Measurements from ENCODE around the gene CHMP4B. TPM values are rescaled to one million over a fixed set of nuclear protein-coding genes. Genes with fewer than 3 reads are reported as not detected.

Gene CHMP4B
- total and polyA plus RNA-seq, 2 experiments from 2014 or later: 5.5 to 48.2 TPM

DNA sequence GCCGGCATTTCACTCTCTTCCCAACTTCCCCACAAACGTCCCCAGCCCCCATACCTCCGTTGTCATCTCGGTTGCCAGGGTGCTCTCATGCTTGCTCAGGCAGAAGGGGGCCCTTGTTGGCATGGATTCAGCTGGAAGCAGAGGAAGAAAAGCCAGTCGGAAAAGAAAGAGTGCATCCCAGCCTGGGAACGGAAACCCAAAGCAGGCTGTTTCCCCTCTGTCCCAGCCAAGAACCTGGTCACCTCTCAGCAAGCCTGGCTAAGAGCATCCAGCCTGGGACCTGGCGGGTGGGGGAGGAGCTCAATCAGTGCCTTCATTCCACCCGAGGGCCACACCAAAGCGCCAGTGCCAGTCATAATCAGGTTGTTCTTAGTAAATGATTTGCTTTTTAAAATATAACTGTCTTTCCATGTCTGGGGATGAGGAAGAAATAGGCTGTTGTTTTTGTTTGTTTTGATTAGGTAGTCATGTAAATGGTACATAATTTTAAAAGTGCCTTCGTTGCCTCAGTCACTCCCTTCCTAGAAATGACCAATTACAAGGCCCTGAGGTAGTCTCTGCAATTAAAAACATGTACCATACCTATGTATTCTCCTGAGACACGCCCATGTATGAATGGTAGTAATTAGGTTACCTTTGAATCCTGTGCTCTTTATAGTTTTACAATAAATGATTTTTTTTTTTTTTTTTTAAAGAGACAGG lies 21.1 kb downstream of the CHMP4B start:
- H3K4me2 ChIP-seq (ENCODE audit: unreplicated experiment): no peak overlapping the region
- peaks cover 100% of the 10 kb centered on the region for H3K79me2 ChIP-seq (ENCODE audit: insufficient read depth)
- H3F3A ChIP-seq (ENCODE audit: insufficient read depth): 0 out of 2 replicates have a peak, but pooled peaks cover 10% of the 10 kb centered on the region
- in situ Hi-C loops (cut with MboI): no loop called here
- H3K36me3 ChIP-seq (ENCODE audit: low read depth): no peaks in the 10 kb centered on the region; the same call in 1 of the 2 replicates
- H2AFZ ChIP-seq: no peak overlapping the region
- no peak for DNase-seq
- H3K27ac ChIP-seq: no peak overlapping the region
- no peak overlapping the region for H3K4me3 ChIP-seq
- H3K9ac ChIP-seq: no peak overlapping the region
- H4K20me1 ChIP-seq (ENCODE audit: insufficient read depth): peaks cover 56% of the 10 kb centered on the region
- no peaks in the 10 kb centered on the region for H3K9me3 ChIP-seq (ENCODE audit: low read depth)
- peaks cover 12% of the 10 kb centered on the region; the same call in 1 of the 2 replicates for H3K4me1 ChIP-seq (ENCODE audit: insufficient read depth)
- TF ChIP-seq EZH2 (IDR thresholded peaks at IDR 0.05; ENCODE audit: insufficient read depth, poor library complexity, severe bottlenecking): no peak
- TF ChIP-seq EZH2phosphoT487 (IDR thresholded peaks at IDR 0.05; ENCODE audit: insufficient read depth, low read depth): no peak
- H3K27me3 ChIP-seq (replicated peaks; ENCODE audit: insufficient read depth): no peaks in the 10 kb centered on the region
- no peaks in the 10 kb centered on the region for H3K9me2 ChIP-seq (ENCODE audit: insufficient read depth)
- WGBS, 2 experiments (ENCODE audit: low coverage in 1 of 2, low lambda C conversion rate in 2 of 2, missing lambda C conversion rate in 2 of 2): 33 to 36% methylated on average over 11 of the region's 11 CpGs

DNA sequence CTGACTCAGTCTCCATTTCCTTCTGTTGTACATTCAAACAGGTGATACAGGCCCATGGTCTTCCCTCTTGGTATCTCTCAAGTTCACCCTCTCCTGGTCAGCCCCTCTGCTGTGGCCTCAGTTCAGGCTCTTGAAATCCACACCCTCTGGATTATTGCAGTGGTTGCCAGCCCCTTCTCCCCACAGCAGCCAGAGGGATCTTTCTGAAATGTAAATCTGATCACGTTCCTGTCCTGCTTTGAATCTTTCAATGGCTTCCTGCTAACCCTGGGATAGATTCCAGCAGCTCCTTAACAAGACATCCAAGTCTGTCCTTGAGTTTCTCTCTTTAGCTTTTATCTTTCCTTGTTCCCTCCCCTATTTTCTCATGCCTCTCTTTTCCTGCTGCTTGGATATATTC lies 22.2 kb downstream of the CHMP4B start:
- Histone ChIP-seq H2AFZ (no peak overlapping the region), H3K27ac (no peak overlapping the region), H3K4me3 (no peak overlapping the region), H3K79me2 (ENCODE audit: insufficient read depth) (peaks cover 100% of the 10 kb centered on the region), H4K20me1 (ENCODE audit: insufficient read depth) (peaks cover 62% of the 10 kb centered on the region), H3K36me3 (ENCODE audit: low read depth) (no peaks in the 10 kb centered on the region; the same call in 1 of the 2 replicates), H3K9me3 (ENCODE audit: low read depth) (no peaks in the 10 kb centered on the region), H3K9ac (no peak overlapping the region), H3K27me3 (replicated peaks; ENCODE audit: insufficient read depth) (no peaks in the 10 kb centered on the region), H3K4me2 (ENCODE audit: unreplicated experiment) (no peak overlapping the region), H3K4me1 (ENCODE audit: insufficient read depth) (peaks cover 12% of the 10 kb centered on the region; the same call in 1 of the 2 replicates), H3F3A (ENCODE audit: insufficient read depth) (0 out of 2 replicates have a peak, but pooled peaks cover under 1% of the 10 kb centered on the region), H3K9me2 (ENCODE audit: insufficient read depth) (no peaks in the 10 kb centered on the region)
- TF ChIP-seq EZH2phosphoT487 (IDR thresholded peaks at IDR 0.05; ENCODE audit: insufficient read depth, low read depth) (no peak), EZH2 (IDR thresholded peaks at IDR 0.05; ENCODE audit: insufficient read depth, poor library complexity, severe bottlenecking) (no peak)
- no peak for DNase-seq
- 15% methylated on average over 1 of the region's 1 CpG for WGBS, 2 experiments (ENCODE audit: low coverage in 1 of 2, low lambda C conversion rate in 2 of 2, missing lambda C conversion rate in 2 of 2)
- in situ Hi-C loops (cut with MboI): no loop called here

DNA sequence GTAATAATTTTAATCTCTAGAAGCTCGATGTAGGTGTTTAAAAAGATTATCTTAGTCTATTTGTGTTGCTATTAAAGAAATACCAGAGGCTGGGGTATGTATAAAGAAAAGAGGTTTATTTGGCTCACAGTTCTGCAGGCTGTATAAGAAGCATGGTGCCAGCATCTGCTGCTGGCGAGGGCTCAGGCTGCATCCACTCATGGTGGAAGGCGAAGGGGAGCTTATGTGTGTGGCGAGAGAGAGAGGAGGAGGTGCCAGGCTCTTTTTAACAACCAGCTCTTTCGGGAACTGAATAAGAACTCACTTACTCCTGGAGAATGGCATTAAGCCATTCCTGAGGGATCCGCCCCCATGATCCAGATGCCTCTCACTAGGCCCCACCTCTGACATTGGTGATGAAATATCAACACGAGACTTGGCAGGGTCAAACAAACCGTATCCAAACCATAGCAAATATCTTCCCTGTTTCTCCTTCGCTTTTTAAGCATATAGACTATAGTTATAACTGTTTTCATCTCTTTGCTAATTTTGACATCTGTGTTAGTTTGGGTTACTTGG lies 24.5 kb downstream of the CHMP4B start:
- H3K4me2 ChIP-seq (ENCODE audit: unreplicated experiment): no peak overlapping the region
- H3K9me2 ChIP-seq (ENCODE audit: insufficient read depth): no peaks in the 10 kb centered on the region
- no peaks in the 10 kb centered on the region; the same call in 1 of the 2 replicates for H3K36me3 ChIP-seq (ENCODE audit: low read depth)
- H3K4me1 ChIP-seq (ENCODE audit: insufficient read depth): 0 out of 2 replicates have a peak, but pooled peaks cover 4% of the 10 kb centered on the region
- in situ Hi-C loops (cut with MboI): no loop called here
- H4K20me1 ChIP-seq (ENCODE audit: insufficient read depth): peaks cover 57% of the 10 kb centered on the region
- peaks cover 100% of the 10 kb centered on the region for H3K79me2 ChIP-seq (ENCODE audit: insufficient read depth)
- 65 to 71% methylated on average over 9 of the region's 9 CpGs for WGBS, 2 experiments (ENCODE audit: low coverage in 1 of 2, low lambda C conversion rate in 2 of 2, missing lambda C conversion rate in 2 of 2)
- H3F3A ChIP-seq (ENCODE audit: insufficient read depth): no peaks in the 10 kb centered on the region
- DNase-seq: peak; percentile 28
- no peak overlapping the region for H3K27ac ChIP-seq
- H2AFZ ChIP-seq: no peak overlapping the region
- no peak overlapping the region for H3K9ac ChIP-seq
- H3K27me3 ChIP-seq (replicated peaks; ENCODE audit: insufficient read depth): no peaks in the 10 kb centered on the region
- no peak overlapping the region for H3K4me3 ChIP-seq
- no peak for TF ChIP-seq EZH2 (IDR thresholded peaks at IDR 0.05; ENCODE audit: insufficient read depth, poor library complexity, severe bottlenecking)
- no peak for TF ChIP-seq EZH2phosphoT487 (IDR thresholded peaks at IDR 0.05; ENCODE audit: insufficient read depth, low read depth)
- no peaks in the 10 kb centered on the region for H3K9me3 ChIP-seq (ENCODE audit: low read depth)

DNA sequence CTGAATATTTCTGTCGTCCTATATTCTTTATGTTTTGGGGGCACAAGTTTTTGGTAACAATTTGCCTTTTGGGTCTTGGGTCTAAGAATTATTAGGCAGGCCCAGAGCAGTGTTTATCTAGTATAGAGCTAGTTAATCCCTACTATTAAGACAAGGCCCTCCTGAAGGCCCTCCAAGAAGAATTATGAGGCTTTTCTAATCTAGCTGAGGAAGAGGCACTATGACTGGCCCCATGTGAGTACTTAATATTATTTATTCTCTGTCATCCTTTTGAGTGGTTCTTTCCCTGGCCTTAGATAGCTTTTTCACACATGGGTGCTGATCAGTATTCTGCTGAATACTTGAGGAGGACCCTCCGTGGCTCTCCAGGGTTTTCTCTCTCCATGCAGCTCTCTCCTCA lies 25.1 kb downstream of the CHMP4B start:
- H3K4me3 ChIP-seq: no peak overlapping the region
- no peak for DNase-seq
- H3F3A ChIP-seq (ENCODE audit: insufficient read depth): no peaks in the 10 kb centered on the region
- no peak for TF ChIP-seq EZH2 (IDR thresholded peaks at IDR 0.05; ENCODE audit: insufficient read depth, poor library complexity, severe bottlenecking)
- no peak for TF ChIP-seq EZH2phosphoT487 (IDR thresholded peaks at IDR 0.05; ENCODE audit: insufficient read depth, low read depth)
- in situ Hi-C loops (cut with MboI): no loop called here
- peaks cover 63% of the 10 kb centered on the region for H4K20me1 ChIP-seq (ENCODE audit: insufficient read depth)
- H3K9me2 ChIP-seq (ENCODE audit: insufficient read depth): no peaks in the 10 kb centered on the region
- no peaks in the 10 kb centered on the region for H3K27me3 ChIP-seq (replicated peaks; ENCODE audit: insufficient read depth)
- no peak overlapping the region for H3K27ac ChIP-seq
- H3K4me2 ChIP-seq (ENCODE audit: unreplicated experiment): no peak overlapping the region
- peaks cover 100% of the 10 kb centered on the region for H3K79me2 ChIP-seq (ENCODE audit: insufficient read depth)
- no peaks in the 10 kb centered on the region; the same call in 1 of the 2 replicates for H3K36me3 ChIP-seq (ENCODE audit: low read depth)
- no peaks in the 10 kb centered on the region for H3K9me3 ChIP-seq (ENCODE audit: low read depth)
- no peak overlapping the region for H3K9ac ChIP-seq
- WGBS, 2 experiments (ENCODE audit: low coverage in 1 of 2, low lambda C conversion rate in 2 of 2, missing lambda C conversion rate in 2 of 2): 75 to 82% methylated on average over 2 of the region's 2 CpGs
- H2AFZ ChIP-seq: no peak overlapping the region
- H3K4me1 ChIP-seq (ENCODE audit: insufficient read depth): 0 out of 2 replicates have a peak, but pooled peaks cover 4% of the 10 kb centered on the region
